H9 (cell line): ENCODE data around the gene BCL6. TPM values are rescaled to one million over a fixed set of nuclear protein-coding genes. Genes with fewer than 3 reads are reported as not detected.
A peak's percentile ranks its signal among the peaks of the same experiment; 100 is the strongest.

Source experiments
- DNase-seq: peaks from one replicate; pipeline ENCODE4 v3.0.0-alpha.2; 2017
- H2AFZ ChIP-seq: one replicate; pipeline ENCODE4 v1.6.1; 2013; ENCODE audit warnings: mild to moderate bottlenecking, low read length, control low read depth, moderate library complexity
- H2AK5ac ChIP-seq: 2 replicates; pipeline ENCODE4 v1.6.1; 2013; ENCODE audit warnings: low read length, control low read depth, mixed read lengths; ENCODE audit not compliant: insufficient read length
- H2BK120ac ChIP-seq: one replicate; pipeline ENCODE4 v1.6.1; 2013; ENCODE audit warnings: low read depth, mild to moderate bottlenecking, low read length, control low read depth, inconsistent platforms; ENCODE audit not compliant: poor library complexity, severe bottlenecking
- H2BK12ac ChIP-seq: 2 replicates; pipeline ENCODE4 v1.6.1; 2013; ENCODE audit warnings: low read length, control low read depth, mixed read lengths, low read depth; ENCODE audit not compliant: insufficient read length
- H2BK15ac ChIP-seq: 2 replicates; pipeline ENCODE4 v1.6.1; 2013; ENCODE audit warnings: low read depth, low read length, control low read depth
- H2BK20ac ChIP-seq: one replicate; pipeline ENCODE4 v1.6.1; 2013; ENCODE audit warnings: low read depth, mild to moderate bottlenecking, low read length, control low read depth, inconsistent platforms; ENCODE audit not compliant: poor library complexity, severe bottlenecking
- H2BK5ac ChIP-seq: 2 replicates; pipeline ENCODE4 v1.6.1; 2013; ENCODE audit warnings: low read length, control low read depth, mixed read lengths; ENCODE audit not compliant: insufficient read length
- H3K14ac ChIP-seq: 2 replicates; pipeline ENCODE4 v1.6.1; 2013; ENCODE audit warnings: low read length, control low read depth; ENCODE audit not compliant: insufficient read depth
- H3K18ac ChIP-seq: 2 replicates; pipeline ENCODE4 v1.6.1; 2013; ENCODE audit warnings: low read depth, mild to moderate bottlenecking, mixed read lengths, low read length, control low read depth; ENCODE audit not compliant: insufficient read length
- H3K23ac ChIP-seq: 2 replicates; pipeline ENCODE4 v1.6.1; 2013; ENCODE audit warnings: low read length, control low read depth, mixed read lengths, low read depth; ENCODE audit not compliant: insufficient read length
- H3K23me2 ChIP-seq: 2 replicates; pipeline ENCODE4 v1.6.1; 2013; ENCODE audit warnings: low read depth, mild to moderate bottlenecking, mixed read lengths, low read length, control low read depth; ENCODE audit not compliant: insufficient read length, poor library complexity, severe bottlenecking
- H3K27ac ChIP-seq: 2 replicates; pipeline ENCODE4 v1.5.1; 2013; ENCODE audit warnings: low read length, control low read depth, mixed read lengths, low read depth; ENCODE audit not compliant: insufficient read length
- H3K27me3 ChIP-seq: 2 replicates; pipeline ENCODE4 v1.6.1; 2013; ENCODE audit warnings: low read length, control low read depth, inconsistent platforms; ENCODE audit not compliant: insufficient read depth
- H3K4ac ChIP-seq: 2 replicates; pipeline ENCODE4 v1.6.1; 2013; ENCODE audit warnings: low read depth, mild to moderate bottlenecking, control low read depth, inconsistent platforms, low read length, moderate library complexity
- H3K4me1 ChIP-seq: 2 replicates; pipeline ENCODE4 v1.6.1; 2013; ENCODE audit warnings: low read length, control low read depth, inconsistent platforms; ENCODE audit not compliant: insufficient read depth
- H3K4me2 ChIP-seq: 2 replicates; pipeline ENCODE4 v1.6.1; 2013; ENCODE audit warnings: low read length, control low read depth, mixed read lengths; ENCODE audit not compliant: insufficient read length, insufficient read depth
- H3K56ac ChIP-seq: 2 replicates; pipeline ENCODE4 v1.6.1; 2013; ENCODE audit warnings: low read depth, mild to moderate bottlenecking, mixed read lengths, low read length, control low read depth; ENCODE audit not compliant: insufficient read length
- H3K79me1 ChIP-seq: 2 replicates; pipeline ENCODE4 v1.6.1; 2013; ENCODE audit warnings: low read depth, mild to moderate bottlenecking, moderate library complexity, low read length, control low read depth, inconsistent platforms; ENCODE audit not compliant: insufficient read depth, poor library complexity, severe bottlenecking
- H3K79me2 ChIP-seq: 2 replicates; pipeline ENCODE4 v1.6.1; 2013; ENCODE audit warnings: low read length, control low read depth, inconsistent platforms; ENCODE audit not compliant: insufficient read depth
- H3K9ac ChIP-seq: 2 replicates; pipeline ENCODE4 v1.6.1; 2013; ENCODE audit warnings: low read length, control low read depth, mixed read lengths; ENCODE audit not compliant: insufficient read length; ENCODE audit errors: extremely low read depth
- H3K9me3 ChIP-seq: one replicate; pipeline ENCODE4 v1.6.1; 2013; ENCODE audit warnings: low read depth, low read length, inconsistent platforms; ENCODE audit not compliant: control insufficient read depth
- H3T11ph ChIP-seq: one replicate; pipeline ENCODE4 v1.6.1; 2013; ENCODE audit warnings: mild to moderate bottlenecking, low read length, control low read depth, inconsistent platforms
- H4K20me1 ChIP-seq: one replicate; pipeline ENCODE4 v1.6.1; 2013; ENCODE audit not compliant: control insufficient read depth, insufficient read length, insufficient read depth
- H4K5ac ChIP-seq: 2 replicates; pipeline ENCODE4 v1.6.1; 2013; ENCODE audit warnings: low read depth, mild to moderate bottlenecking, mixed read lengths, low read length, control low read depth; ENCODE audit not compliant: insufficient read length
- H4K8ac ChIP-seq: replicated peaks from 2 replicates; pipeline ENCODE4 v1.6.1; 2013; ENCODE audit warnings: low read length, control low read depth, mixed read lengths, low read depth; ENCODE audit not compliant: insufficient read length
- H4K91ac ChIP-seq: 2 replicates; pipeline ENCODE4 v1.6.1; 2013; ENCODE audit warnings: low read depth, mild to moderate bottlenecking, moderate library complexity, mixed read lengths, low read length, control low read depth; ENCODE audit not compliant: insufficient read length
- H3K27ac Mint-ChIP-seq, 3 experiments: 2 replicates in 2 of 3; 3 replicates in 1 of 3; pipeline ENCODE4 v1.8.0; 2020 to 2021; ENCODE audit warnings: mixed read lengths in 3 of 3, mild to moderate bottlenecking in 1 of 3, moderate library complexity in 1 of 3
- H3K27me3 Mint-ChIP-seq: 2 replicates; pipeline ENCODE4 v1.8.0; 2021; ENCODE audit warnings: low read depth, mild to moderate bottlenecking, moderate library complexity, mixed read lengths
- H3K36me3 Mint-ChIP-seq, 3 experiments: 2 replicates in 2 of 3; 3 replicates in 1 of 3; pipeline ENCODE4 v1.8.0; 2020 to 2021; ENCODE audit warnings: low read depth in 3 of 3, mixed read lengths in 3 of 3; ENCODE audit not compliant: insufficient read depth in 1 of 3
- H3K4me1 Mint-ChIP-seq, 2 experiments: 2 replicates each; pipeline ENCODE4 v1.8.0; 2020; ENCODE audit warnings: mixed read lengths in 2 of 2
- H3K4me3 Mint-ChIP-seq, 2 experiments: 2 replicates in 1 of 2; 3 replicates in 1 of 2; pipeline ENCODE4 v1.8.0; 2020 to 2021; ENCODE audit warnings: mild to moderate bottlenecking in 2 of 2, mixed read lengths in 2 of 2, moderate library complexity in 1 of 2
- H3K9me3 Mint-ChIP-seq, 2 experiments: 2 replicates in 1 of 2; 3 replicates in 1 of 2; pipeline ENCODE4 v1.8.0; 2020; ENCODE audit warnings: mild to moderate bottlenecking in 2 of 2, mixed read lengths in 2 of 2, moderate library complexity in 1 of 2
- CTCF ChIP-seq: fragments of 200-600 bp; sonication (generic); conservative IDR thresholded peaks from 3 replicates; pipeline ENCODE4 v1.8.0; 2021; ENCODE audit warnings: antibody characterized with exemption, mild to moderate bottlenecking
- WGBS: extraction: QIAGEN DNeasy Blood & Tissue Kit; methylation state at CpG from one replicate; pipeline ENCODE4 v1.1.7; 2013; ENCODE audit warnings: missing lambda C conversion rate, low lambda C conversion rate, mixed read lengths; ENCODE audit not compliant: insufficient read length; ENCODE audit errors: extremely low coverage; 5-methylcytosine and 5-hydroxymethylcytosine counted together
- total RNA-seq: library from RNA; stranded (reverse); gene quantifications from 2 replicates; pipeline ENCODE4 v1.2.1, GENCODE V29; 2021

BCL6 gene
- total RNA-seq, 1 experiment from 2014 or later = 3.4 TPM

- no peak overlapping the region for H3K4me2 ChIP-seq
- no peak overlapping the region for H2BK120ac ChIP-seq
- no CpG with 5 or more reads among the region's 5 CpGs for WGBS
- peak; percentile 64 for DNase-seq
- H2BK15ac ChIP-seq = no peak overlapping the region
- H2BK5ac ChIP-seq = no peak overlapping the region
- no peaks in the 10 kb centered on the region for H3K4me1 ChIP-seq
- no peak overlapping the region for H2BK20ac ChIP-seq
- Mint-ChIP-seq H3K4me1 (peaks cover 10 to 15% of the 10 kb centered on the region in 2 experiments), H3K27ac (no peak overlapping the region), H3K27me3 (peaks cover 21% of the 10 kb centered on the region), H3K9me3 (no peaks in the 10 kb centered on the region), H3K4me3 (no peak overlapping the region), H3K36me3 (no peaks in the 10 kb centered on the region)
- no peak overlapping the region for H3K14ac ChIP-seq
- no peak overlapping the region for H3K18ac ChIP-seq
- no peak overlapping the region for H3K4ac ChIP-seq
- H2AFZ ChIP-seq = no peak overlapping the region
- peak; percentile 87 for TF ChIP-seq CTCF
- H4K5ac ChIP-seq = no peak overlapping the region
- no peak overlapping the region for H3K9ac ChIP-seq
- H3T11ph ChIP-seq = no peak overlapping the region
- H3K27ac ChIP-seq = no peak overlapping the region
- no peaks in the 10 kb centered on the region for H3K79me2 ChIP-seq
- H3K23me2 ChIP-seq = no peaks in the 10 kb centered on the region
- H3K79me1 ChIP-seq = no peaks in the 10 kb centered on the region
- no peak overlapping the region for H4K8ac ChIP-seq
- no peaks in the 10 kb centered on the region for H4K20me1 ChIP-seq
- H3K23ac ChIP-seq = no peak overlapping the region
- no peak overlapping the region for H3K56ac ChIP-seq
- no peaks in the 10 kb centered on the region for H3K9me3 ChIP-seq
- no peaks in the 10 kb centered on the region for H3K27me3 ChIP-seq
- no peak overlapping the region for H2BK12ac ChIP-seq
- no peak overlapping the region for H2AK5ac ChIP-seq
- no peak overlapping the region for H4K91ac ChIP-seq
These were observed 66.5 kb downstream of the BCL6 start for GRCh38 chr3:187678726-187679268.
